NCI-H1436 treated with DMSO at 0.1 percent for 48 hours (cell line): ENCODE measurements around the gene NUBPL.
"Not testable (repeated sequence)": the region's sequence is repeated elsewhere in the genome, so short reads cannot be mapped to it uniquely, and the experiment has no call there.

ENCODE experiments used
- DNase-seq: peaks from one replicate; lab custom pipeline; 2025; lab: John Stamatoyannopoulos, UW

Gene NUBPL

DNA sequence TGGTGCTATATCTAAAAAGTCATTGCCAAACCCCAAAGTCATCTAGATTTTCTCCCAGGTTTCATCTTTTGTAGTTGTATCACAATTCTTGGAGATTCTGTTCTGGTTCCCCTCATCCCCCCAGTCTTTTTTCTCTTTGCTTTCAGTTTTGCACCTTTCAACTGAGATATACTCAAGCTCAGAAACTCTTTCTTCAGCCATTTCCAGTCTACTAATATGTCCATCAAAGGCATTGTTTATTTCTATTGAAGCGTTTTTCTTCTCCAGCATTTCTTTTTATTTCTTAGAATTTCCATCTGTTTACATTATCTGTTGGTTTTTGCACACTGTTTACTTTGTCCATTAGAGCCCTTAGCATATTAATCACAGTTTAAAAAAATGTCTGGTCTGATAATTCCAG is 179.5 kb downstream of the NUBPL start:
- no peak for DNase-seq

DNA sequence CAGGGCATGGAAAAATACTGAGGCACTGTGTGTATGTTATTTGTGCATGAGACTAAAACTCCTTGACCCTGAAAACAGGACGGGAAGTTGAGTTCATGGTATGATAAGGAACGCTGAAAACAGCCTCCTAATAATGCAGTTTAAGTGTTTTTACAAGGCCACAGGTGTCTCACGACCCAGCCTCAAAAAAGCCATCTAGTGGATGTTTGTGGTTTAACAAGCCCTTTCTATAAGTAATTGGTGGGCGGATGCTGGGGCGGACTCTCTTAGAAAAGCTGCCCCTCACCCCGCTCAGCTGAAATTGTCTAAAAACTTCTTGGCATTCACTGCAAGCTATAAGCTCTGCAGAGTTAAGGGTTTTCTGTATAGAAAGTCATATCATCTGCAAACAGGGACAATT is 184.5 kb downstream of the NUBPL start:
- no peak for DNase-seq

DNA sequence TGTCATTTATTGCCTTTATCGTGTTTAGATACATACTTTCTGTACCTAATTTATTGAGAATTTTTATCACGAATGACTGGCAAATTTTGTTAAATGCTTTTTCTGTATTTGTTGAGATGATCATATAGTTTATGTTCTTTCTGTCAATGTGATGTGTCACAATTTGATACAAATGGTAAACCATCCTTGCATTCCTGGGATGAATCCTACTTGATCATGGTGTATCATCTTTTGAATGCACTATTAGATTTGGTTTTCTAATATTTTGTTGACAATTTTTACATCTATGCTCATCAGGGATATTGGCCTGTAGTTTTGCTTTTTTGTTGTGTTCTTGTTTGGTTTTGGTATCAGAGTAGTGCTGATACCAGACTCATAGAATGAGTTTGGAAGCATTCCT is 185.1 kb downstream of the NUBPL start:
- no peak for DNase-seq

DNA sequence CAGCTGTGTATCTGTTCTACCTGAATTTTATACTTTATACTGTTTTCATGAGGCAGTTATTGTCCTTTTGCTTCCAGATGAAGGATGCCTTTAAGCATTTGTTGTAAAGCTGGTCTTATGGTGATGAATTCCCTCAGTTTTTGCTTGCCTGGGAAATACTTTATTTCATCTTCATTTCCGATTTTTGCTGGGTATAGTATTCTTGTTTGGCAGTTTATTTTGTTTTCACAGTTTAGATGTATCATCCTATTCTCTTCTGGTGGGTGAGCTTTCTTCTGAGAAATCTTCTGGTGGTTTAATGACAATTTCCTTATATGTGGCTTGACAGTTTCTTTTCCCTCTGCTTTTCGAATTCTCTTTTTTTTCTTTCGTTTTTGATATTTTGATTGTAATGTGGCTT is 188.1 kb downstream of the NUBPL start:
- no peak for DNase-seq

DNA sequence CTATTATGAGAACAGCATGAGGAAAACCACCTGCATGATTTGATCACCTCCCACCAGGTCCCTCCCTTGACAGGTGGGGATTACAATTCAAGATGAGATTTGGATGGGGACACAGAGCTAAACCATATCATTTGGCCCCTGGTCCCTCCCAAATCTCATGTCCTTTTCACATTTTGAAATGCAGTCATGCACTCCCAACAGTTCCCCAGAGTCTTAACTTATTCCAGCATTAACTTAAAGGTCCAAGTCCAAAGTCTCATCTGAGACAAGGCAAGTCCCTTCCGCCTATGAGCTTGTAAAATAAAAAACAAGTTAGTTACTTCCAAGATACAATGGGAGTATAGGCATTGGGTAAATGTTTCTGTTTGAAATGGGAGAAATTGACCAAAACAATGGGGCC is 189.8 kb downstream of the NUBPL start:
- DNase-seq, result not testable (repeated sequence)

DNA sequence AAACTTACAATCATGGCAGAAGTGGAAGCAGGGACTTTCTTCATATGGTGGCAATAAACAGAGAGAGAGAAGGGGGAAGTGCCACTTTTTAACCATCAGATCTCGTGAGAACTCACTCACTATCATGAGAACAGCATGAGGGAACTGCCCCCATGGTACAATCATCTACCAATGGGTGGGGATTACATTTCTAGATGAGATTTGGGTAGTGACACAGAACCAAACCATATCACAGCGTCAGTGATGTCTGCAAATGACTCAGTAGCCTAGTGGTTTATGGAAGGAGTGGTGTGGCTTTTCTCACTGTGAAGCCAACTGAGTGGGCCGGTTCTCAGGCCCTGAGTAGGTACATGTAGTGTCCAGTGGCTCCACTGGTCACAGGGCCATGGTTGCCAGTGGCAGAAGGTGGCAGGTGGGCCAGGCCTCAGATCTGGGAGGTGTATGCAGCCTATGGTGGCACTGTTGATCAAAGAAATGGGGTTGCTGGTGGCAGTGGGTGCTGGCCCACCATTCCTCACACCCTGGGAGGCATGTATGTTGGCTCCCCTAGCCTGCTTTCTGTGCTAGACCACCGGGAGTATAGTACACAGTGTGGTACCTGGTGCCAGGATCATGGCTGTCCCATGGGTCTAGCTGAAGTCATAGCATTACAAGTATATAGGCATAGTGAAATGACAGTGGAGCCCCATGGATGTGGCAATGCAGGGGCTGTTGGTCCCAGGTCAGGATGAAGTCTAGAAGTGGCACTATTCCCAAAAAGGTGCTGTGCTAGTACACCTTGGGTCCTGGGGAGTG is 191.9 kb downstream of the NUBPL start:
- no peak for DNase-seq

DNA sequence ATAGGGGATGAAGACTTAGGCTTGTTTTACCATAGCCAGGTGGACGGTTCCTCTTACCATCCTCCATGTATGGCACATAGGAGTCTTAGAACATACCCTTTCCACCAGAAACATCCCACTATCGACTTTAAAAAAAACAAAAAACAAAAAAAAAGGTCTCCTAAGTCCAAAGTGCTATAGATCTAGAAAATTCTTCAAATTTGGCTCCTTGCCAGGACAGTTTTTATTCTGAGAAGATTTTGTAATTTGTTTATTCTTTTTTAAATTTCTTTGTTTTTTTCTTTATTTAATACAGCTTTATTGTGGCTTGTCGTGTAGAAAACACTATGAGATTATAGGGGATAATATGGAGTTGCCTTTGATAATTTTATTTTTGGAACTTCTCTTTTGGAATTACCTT is 197.7 kb downstream of the NUBPL start:
- DNase-seq, result no peak

DNA sequence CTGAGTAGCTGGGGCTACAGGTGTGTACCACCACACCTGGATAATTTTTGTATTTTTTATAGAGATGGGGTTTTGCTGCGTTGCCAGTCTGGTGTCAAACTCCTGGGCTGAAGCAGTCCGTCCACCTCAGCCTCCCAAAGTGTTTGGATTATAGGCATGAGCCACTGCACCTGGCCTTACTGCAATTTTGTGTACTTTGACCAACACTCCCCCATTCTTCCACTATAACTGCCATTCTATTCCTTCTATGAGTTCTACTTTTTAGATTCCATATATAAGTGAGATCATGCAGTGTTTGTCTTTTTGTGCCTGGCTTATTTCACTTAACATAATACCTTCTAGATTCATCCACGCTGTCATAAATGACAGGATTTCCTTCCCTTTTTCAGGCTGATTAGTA is 199.1 kb downstream of the NUBPL start:
- DNase-seq, result no peak

DNA sequence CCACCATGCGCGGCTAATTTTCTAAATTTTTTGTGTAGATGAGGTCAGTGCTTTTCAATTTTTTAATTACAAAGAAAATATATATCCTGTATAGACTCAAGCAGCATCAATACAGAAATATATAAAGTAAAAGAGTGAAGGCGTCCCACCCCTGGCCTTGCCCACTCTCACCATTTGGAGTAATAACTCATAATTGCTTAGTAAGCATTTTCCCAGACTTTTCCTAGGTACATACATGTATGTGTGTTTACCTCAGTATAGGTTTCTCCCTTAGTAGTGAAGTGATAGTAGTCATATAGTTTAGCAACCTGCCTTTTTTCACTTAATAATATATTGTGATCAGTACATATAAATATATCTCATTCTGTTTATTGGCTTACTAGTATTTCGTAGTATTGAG is 200.1 kb downstream of the NUBPL start:
- no peak for DNase-seq

DNA sequence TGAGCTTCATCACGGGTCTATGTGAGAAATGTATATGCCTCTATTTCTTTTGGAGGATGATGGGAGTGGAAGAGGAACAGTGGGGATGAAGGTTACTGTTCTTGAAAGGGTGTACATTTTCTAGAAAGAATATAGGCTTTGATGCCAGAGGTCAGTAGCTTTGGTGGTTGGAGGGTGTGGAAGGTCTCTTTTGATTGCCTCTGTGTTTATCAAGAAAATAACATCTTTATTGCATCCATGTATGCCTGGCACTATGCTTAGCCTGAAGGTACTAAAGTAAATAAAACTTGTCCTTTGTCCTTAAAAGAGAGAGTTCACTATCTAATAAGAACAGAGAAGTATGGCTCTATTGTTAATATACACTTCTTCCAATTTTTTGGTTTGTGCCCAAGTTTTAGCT is 201.8 kb downstream of the NUBPL start:
- no peak for DNase-seq

DNA sequence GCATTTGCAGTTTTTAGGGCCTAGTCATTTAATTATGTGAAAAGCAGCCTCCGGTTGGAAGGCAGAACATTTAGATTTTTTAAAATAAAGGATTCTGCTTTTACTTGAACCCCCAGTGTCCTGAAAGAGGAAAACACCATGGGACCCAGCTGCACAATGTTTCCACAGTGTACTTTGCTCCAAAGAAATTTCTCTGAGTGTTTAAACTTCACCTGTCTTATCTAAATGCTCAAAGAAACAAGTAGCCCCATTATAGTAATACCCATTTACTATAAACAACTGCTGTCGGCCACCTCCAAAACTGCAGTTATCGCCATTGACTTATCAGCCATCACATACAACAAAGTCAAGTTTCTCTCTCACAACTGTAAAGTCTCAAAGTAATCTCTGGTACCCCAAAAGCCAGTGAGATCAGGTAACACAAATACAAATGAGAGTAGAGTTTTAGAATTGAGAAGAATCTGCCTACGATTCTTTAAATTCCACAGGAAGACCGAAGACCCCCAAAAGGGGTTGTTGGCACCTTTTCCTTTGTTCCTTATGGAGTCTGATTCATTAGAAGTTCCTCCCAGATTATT is 205.2 kb downstream of the NUBPL start:
- no peak for DNase-seq

DNA sequence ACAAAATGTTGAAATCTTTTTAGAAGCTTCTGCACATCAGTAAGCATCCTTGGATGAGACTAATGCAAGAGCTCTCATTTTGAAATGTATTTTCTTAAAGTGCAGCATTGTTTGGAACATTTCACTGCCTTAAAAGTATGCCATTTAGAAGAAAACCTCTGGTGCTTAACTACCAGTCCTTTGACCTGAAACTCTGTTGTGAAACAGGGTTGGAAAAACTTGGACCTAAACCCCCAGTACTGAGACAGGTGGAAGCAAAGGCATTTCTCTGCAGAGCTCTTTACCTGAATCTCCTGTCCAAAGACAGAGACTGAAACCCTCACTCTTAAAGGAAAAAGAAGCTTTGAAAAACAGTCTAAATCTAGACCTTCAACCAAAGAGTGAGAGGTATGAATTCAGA is 207.2 kb downstream of the NUBPL start:
- no peak for DNase-seq

DNA sequence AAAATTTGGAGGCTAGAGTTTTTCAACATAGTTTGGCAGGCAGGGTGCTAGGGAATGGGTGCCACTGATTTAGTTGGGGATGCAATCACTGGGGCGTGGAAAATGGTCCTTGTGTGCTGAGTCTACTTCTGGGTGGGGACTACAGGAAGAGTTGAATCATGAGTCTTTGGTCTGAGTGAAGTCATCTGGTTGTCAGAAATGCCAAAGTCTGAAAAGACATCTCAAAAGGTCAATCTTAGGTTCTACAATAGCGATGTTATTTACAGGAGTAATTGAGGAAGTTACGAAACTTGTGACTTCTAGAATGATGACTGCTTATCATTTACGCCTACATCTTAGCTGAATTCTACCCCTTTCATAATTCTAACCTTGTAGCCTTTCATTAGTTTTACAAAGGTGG is 209.1 kb downstream of the NUBPL start:
- no peak for DNase-seq

DNA sequence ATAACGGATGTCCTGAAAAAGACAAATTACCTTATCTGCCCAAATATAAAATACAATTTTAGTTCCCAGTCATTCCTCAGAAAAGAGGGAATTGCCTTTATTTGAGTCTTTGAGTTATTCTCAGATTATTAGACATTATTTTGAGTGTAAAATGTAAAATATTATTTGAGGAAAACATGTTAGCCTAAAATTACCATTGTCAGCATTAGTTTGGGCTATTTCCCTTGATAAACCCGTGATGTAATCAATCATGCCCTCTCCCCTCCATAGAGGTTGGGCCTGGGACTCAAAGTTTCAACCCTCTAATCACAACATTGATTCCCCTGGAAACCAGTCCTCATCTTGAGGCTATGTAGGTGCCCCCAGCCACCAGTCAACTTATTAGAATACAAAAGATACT is 213.4 kb downstream of the NUBPL start:
- DNase-seq, result no peak

DNA sequence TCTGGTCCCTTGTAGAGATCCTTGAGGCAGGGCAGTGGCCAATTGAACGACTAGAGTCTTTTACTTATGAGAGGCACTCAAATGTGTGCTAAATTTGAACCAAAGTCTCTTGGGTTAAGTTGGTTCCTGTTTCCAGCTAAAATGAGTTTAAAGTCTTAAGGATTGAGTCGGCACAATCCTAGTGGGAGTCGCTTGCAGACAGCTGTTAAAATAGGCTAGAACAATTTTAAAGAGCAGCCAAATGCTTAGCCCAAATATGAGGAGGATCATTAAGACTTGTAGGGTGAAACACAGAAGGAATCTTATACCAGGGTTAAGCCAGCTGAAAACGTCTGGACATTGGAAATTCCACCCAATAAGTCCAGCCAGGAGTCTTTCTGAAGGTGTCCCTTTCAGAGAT is 216.1 kb downstream of the NUBPL start:
- no peak for DNase-seq

DNA sequence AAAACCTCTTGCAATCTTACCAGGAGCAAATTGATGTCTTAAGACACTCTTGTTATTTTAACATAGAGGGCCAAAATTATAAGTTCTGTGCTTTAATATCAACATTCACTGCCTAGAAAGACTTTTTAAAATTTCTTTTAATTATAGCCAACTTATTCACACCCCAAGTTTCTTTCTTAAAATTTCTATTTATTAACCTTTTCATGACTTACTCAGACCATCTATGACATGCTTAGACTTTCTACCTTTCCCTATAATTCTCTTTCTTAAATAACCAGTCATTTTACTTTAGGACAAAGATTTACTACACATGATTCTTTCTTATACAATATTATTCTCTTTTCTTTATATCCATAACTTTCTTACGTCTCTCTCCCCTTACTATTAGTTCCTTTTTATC is 220.4 kb downstream of the NUBPL start:
- no peak for DNase-seq

DNA sequence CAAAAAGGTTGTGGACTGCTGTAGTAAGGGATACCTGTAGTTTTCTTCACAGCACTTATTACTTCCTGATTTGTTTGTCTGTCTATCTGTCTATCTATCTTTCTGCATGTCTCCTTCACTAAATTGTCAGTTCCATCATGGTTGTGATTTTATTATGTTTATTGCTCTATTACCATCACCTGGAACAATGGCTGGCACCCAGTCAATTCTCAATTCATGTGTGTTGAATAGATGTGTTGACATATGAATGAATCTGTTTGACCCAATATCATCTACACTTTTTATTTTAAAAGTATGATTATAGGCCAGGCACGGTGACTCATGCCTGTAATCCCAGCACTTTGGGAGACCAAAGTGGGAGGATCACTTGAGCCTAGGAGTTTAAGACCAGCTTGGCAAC is 224.4 kb downstream of the NUBPL start:
- DNase-seq, result no peak

DNA sequence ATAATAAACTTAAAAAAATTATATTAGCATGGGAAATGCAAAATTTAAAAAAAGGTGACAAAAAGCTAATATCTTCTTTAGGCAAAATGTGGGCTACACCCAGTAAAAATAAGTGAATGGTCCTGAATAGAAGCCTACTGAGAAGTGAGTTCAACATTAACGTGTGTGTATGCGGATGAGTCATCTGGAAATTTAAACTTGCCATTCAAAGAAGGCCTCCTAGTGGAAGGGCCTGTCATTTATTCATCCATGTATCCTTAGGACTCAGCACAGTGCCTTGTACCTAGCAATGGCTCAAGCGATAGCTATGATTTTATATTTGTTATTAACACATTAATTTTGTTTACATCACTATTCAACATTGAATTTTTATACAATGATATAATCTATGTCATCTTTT is 226.2 kb downstream of the NUBPL start:
- no peak for DNase-seq

DNA sequence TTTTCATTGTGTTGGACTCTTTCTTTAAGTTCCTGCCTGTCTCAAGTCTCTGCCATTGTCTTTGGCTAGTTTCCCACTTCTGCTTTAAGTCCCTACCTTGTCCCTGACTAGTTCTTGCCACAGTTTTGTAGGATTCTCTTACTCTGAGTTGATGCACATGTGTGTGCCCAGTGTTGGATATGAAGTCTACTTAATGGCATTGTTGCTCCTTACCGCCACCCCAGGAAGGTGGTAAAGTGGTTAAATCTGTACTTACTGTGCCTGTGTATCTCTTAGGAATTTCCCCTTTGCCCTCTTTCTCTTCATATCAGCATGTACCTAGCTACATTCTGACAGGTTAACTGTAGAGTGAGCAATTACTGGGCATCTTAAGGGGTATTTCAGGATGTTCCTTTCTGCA is 227.1 kb downstream of the NUBPL start:
- DNase-seq, result no peak

DNA sequence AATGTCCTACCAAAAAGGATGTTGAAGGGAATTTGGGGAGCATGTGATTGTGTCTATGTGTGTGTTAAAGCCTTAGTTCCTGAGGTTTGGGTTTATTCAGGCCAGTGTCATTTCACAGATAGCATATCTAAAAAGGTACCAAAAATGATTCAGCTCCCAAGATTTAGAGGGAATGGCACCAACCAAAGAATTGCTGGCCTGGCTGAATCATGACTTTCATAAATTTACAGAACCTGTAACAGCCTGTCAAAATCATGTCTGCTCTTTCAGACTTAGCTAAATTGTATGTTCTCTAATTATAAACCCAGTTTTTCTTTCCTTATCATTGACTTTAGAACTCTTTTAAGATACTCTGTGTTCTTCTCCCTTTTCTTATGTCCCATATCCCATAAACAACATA is 231.5 kb downstream of the NUBPL start:
- no peak for DNase-seq

DNA sequence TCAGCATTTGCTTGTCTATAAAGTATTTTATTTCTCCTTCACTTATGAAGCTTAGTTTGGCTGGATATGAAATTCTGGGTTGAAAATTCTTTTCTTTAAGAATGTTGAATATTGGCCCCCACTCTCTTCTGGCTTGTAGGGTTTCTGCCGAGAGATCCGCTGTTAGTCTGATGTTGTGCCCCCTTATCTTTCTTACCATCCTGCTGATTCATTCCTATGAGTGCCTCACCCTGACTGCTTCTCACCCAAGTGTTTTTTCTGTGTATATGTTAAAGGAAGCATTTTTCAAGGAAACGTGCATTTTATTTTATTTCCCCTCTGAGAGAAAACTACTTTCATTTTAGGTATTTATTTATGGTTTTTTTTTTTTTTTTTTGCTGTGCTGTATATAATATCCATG is 236.7 kb downstream of the NUBPL start:
- DNase-seq, result not testable (repeated sequence)

DNA sequence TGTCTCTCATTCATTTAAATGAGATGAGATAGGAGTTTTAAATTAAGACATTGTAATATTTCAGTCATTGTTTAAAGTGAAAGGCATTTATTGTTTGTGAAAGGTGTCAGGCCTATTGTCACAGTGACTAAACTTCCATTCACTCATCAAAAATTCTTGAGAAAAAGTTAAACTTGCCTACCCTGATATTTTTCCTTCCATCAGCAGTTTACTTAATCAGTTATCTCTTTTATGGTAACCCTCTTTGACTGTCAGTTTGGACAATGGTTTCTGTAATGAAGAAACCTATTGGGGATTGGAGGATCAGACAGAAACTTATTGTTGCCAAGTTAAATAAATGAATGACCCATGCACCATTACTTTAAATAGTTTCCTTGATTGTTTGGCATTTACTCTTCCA is 241.6 kb downstream of the NUBPL start:
- DNase-seq, result no peak

DNA sequence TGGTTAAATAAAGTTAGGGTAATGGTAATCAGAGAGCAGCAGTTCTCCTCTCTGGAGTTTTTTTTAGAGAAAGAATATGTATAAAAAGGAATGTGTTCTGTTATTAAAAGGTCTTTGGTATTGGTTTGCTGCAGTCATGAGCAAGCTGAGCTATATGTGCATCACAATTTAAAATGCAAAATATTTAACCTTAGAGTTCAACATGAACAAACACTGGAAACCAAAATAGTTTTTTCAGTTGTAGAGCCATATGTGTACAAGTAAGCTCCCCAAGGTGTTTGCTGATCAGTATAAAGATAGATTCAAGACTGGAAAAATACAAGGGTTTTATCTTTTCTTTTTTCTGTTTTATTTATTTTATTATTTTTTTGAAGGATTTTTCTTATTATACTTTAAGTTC is 245.0 kb downstream of the NUBPL start:
- DNase-seq, result no peak
